NB4 (cell line): ENCODE measurements around the gene RGS11.

Source experiments
- DNase-seq: peaks from one replicate; pipeline ENCODE4 v3.0.0; 2010; ENCODE audit warnings: low read depth
- H3K4me3 ChIP-seq: one replicate; pipeline ENCODE4 v1.5.1; 2011; ENCODE audit warnings: mild to moderate bottlenecking, low read depth, low read length, moderate library complexity
- MYC ChIP-seq: IDR thresholded peaks from 2 replicates; pipeline ENCODE4 v1.6.1; 2011; ENCODE audit warnings: low read depth, low read length
- POLR2A ChIP-seq: IDR thresholded peaks from 2 replicates; pipeline ENCODE4 v1.6.1; 2011; ENCODE audit warnings: mild to moderate bottlenecking; ENCODE audit not compliant: insufficient read length; ENCODE audit errors: extremely low read depth
- TF ChIP-seq, protein P1 (sequence below): IDR thresholded peaks from 2 replicates; pipeline ENCODE4 v1.6.1; 2011; ENCODE audit warnings: low read depth, low read length
- TF ChIP-seq, protein P2 (sequence below): IDR thresholded peaks from one replicate; pipeline ENCODE4 v1.5.1; 2012; ENCODE audit warnings: low read depth, low read length

Gene RGS11

DNA sequence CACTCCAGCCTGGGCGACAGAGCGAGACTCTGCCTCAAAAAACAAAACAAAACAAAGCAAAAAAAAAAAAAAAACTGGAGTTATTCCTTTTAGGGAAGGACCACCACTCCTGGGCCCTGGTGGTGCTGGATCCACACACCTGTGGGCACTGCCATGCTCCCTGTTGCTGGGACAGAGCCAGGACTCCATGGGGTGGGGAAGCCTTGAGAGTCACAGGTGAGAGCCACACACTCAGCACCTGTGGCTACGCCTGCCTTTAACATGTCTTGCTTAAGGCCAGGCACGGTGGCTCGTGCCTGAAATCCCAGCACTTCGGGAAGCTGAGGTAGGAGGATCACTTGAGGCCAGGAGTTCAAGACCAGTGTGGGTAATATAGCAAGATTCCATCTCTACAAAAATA, 25.5 kb upstream of the RGS11 start:
- no peak overlapping the region for H3K4me3 ChIP-seq

DNA sequence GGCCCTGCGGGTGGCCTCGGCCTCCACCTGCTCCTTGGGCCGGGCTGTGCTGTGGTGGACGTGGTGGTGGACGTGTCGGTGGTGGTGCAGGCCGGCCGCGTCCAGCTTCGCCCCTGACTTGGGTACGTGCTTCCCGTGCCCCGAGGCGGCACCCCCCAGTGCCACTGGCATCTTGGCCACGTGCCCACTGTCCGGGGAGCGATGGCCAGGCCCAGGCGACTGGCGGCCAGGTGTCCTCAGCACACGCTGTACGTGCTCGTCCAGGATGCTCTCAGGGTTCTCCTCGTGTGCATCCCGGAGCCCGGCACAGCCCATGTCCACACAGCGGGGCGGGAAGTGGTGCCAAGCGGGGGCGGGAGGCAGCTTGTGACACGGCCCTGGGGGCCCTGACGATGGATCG, 22.1 kb upstream of the RGS11 start:
- TF ChIP-seq, protein P1, sequence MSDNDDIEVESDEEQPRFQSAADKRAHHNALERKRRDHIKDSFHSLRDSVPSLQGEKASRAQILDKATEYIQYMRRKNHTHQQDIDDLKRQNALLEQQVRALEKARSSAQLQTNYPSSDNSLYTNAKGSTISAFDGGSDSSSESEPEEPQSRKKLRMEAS: no peak
- TF ChIP-seq POLR2A (no peak), MYC (no peak)
- TF ChIP-seq, protein P2, sequence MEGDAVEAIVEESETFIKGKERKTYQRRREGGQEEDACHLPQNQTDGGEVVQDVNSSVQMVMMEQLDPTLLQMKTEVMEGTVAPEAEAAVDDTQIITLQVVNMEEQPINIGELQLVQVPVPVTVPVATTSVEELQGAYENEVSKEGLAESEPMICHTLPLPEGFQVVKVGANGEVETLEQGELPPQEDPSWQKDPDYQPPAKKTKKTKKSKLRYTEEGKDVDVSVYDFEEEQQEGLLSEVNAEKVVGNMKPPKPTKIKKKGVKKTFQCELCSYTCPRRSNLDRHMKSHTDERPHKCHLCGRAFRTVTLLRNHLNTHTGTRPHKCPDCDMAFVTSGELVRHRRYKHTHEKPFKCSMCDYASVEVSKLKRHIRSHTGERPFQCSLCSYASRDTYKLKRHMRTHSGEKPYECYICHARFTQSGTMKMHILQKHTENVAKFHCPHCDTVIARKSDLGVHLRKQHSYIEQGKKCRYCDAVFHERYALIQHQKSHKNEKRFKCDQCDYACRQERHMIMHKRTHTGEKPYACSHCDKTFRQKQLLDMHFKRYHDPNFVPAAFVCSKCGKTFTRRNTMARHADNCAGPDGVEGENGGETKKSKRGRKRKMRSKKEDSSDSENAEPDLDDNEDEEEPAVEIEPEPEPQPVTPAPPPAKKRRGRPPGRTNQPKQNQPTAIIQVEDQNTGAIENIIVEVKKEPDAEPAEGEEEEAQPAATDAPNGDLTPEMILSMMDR: no peak
- no peak for DNase-seq
- no peak overlapping the region for H3K4me3 ChIP-seq

More for the DNA sequence above, 25.5 kb upstream of the RGS11 start:
- no peak for DNase-seq
- TF ChIP-seq, protein P1: no peak
- TF ChIP-seq POLR2A (no peak), MYC (no peak)
- TF ChIP-seq, protein P2: no peak

DNA sequence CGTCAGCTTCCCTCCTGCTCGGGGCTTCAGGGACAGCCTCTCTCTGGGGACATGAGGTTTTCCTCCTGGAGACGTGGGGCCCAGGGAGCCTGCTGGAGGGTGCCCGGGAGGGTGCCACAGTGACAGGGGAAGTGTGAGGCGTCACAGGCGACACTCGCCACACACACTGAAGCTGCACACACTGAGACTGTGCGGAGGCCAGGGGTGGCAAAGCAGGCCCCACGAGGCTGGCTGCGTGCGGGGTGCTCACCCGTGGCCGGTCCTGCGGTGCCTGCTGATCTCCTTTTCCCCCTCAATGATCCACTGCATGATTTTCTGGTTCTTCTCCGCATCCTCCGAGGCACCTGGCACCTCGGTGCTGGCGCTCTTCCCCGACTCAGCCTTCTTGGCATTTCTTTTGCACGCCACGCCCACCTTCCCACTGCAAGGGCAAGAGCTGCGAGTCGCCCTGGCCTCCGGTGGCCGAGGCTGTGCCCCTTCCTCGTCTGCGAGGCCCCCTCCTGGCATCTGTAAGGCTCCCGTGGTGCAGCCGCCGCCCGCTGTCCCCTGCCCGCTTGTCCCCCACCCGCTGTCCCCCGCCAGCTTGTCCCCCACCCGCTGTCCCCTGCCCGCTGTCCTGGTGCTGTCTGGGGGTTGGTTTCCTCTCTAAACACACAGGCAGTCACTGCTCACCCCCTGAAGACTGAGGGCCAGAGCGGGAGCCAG, 21.2 kb upstream of the RGS11 start:
- TF ChIP-seq POLR2A (no peak), MYC (no peak)
- TF ChIP-seq, protein P1: no peak
- TF ChIP-seq, protein P2: no peak
- peak; percentile 47 for DNase-seq
- no peak overlapping the region for H3K4me3 ChIP-seq

DNA sequence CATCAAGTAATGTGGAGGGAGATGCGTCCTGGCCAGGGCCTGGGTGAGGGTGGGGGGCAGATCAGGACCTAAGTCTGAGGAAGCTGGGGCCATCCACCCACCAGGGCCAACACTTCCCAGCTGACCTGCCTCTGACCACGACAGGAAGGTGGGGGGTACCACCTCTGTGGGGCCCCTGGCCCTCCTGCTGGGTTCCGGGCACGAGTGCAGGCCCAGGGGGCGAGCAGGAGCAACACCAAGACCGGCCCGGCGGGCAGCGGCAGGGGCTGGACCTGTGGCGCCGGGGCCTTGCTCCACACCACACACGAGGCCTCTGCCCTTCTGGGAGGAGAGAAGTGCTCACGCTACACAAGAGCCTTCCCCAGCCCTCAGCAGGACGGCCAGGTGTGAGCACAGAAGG, 20.5 kb upstream of the RGS11 start:
- peak; percentile 19 for DNase-seq
- TF ChIP-seq, protein P2: no peak
- TF ChIP-seq, protein P1: no peak
- no peak for TF ChIP-seq MYC
- no peak for TF ChIP-seq POLR2A
- no peak overlapping the region for H3K4me3 ChIP-seq

DNA sequence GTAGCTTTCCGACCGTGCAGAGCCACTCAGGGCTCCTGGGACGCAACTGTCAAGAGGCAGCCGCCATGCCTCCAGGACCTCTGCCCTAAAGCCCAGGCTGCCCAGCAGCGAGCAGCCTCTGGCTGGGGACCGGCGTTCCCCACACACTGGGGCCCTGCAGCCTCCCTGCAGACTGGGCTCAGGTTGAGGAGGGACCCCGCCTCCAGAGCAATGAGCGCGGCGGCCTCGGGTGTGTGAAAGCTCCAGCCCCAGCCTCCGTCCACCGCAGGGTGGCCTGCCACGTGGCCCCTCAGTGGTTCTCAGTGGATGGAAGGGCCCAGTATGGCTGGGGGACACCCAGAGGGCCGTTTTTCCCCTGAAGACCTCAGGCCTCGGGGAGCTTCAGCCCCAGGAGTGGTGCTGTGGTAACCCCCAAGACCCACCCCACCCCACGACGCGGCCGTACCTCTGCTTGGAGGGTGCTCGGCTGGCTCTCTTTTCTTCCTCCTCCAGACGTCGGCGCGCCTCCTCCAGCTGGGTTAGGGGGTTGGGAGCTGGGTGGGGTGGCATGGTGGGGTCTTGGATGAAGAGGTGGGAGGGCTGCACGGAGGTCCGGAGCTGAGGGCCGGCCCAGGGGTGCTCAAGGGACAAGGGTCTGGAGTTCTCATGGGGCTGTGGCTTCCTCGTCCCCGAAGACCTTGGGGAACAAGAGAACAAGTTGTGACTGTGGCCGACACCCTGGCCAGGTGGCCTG, 17.5 kb upstream of the RGS11 start:
- DNase-seq: no peak
- TF ChIP-seq, protein P1: no peak
- TF ChIP-seq POLR2A (no peak), MYC (no peak)
- TF ChIP-seq, protein P2: no peak
- no peak overlapping the region for H3K4me3 ChIP-seq
